Left renal cortex interstitium (tissue), 4 donors: ENCODE data around the gene TSPAN17. TPM values are rescaled to one million over a fixed set of nuclear protein-coding genes. Genes with fewer than 3 reads are reported as not detected.

Experiments used
- DNase-seq, 4 donors: peaks; one replicate each; pipeline ENCODE4 v3.0.0-alpha.2; 2013; ENCODE audit warnings: low read depth in 4 of 4, low spot score in 2 of 4, missing footprints in 1 of 4
- polyA plus RNA-seq, 4 donors: library from polyadenylated mRNA; unstranded; fragments of 120-200 nt; gene quantifications; one replicate each; pipeline ENCODE4 v1.2.1, GENCODE V29; 2013; ENCODE audit not compliant: insufficient read length in 4 of 4

Gene TSPAN17
- polyA plus RNA-seq, 4 donors = 29.2 to 37.8 (median 33.5) TPM

- no peak for DNase-seq
Measured at GRCh38 chr5:176620333-176620981, 26.8 kb upstream of the TSPAN17 start.

- no peak for DNase-seq
Measured at GRCh38 chr5:176621661-176622079, 25.6 kb upstream of the TSPAN17 start.

GRCh38 chr5:176624142-176624541 lies 23.1 kb upstream of the TSPAN17 start:
- DNase-seq = no peak

GRCh38 chr5:176624938-176625337 lies 22.3 kb upstream of the TSPAN17 start:
- no peak for DNase-seq

DNA sequence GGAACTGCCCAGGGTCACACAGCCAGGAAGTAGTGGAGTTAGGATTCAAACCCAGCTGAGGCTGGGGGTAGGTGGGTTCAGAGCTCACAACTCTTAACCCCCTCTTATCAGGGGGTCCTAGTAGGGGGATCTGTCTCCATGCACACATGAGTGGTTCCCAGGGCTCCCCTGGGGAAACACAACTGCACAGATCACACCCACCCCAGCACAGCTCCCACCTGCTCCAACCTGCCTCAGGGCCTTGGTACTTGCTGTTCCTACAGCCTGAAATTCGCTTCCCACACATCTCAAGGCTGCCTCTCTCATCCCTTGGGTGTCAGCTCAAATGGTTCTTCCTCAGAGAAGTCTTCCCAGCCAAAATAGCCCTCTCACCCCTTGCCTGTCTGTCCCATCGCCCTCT lies 21.8 kb upstream of the TSPAN17 start:
- no peak for DNase-seq

GRCh38 chr5:176625966-176626875 lies 21.1 kb upstream of the TSPAN17 start:
- no peak for DNase-seq

DNA sequence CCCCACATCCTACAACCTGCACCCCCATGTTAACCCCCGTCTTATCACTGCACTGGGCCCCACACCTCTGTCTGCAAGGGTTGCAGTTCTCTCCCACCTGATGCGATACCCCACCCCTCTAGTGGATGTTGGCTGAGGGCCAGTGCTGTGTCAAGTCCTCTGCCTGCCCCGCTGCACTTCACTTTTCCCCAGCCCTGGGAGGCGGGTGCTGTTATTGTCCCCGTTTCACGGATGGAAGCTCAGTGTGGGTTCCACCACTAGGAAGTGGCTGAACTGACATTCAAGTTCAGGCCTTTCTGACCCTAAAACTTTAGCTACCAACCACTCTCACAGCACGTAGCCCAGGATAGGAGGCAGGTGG lies 20.4 kb upstream of the TSPAN17 start:
- no peak for DNase-seq

DNA sequence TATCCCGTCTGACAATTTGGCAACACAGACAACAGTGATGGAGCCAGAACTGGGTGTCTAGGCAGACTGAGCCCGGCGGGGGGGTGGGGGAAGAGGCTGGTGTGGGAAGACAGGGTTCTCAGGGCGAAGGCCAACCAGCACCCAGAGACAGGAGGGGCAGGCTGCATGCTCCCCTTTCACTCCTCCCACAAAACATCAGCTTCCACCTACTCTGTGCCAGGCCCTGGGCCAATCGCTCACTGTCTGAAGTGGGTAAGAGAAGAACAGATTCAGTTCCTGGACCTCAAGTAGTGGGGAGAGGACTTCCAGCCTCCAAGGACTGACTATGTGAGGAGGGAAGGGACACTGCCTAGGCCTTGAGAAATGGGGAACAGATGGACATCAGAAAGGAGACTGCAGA lies 19.7 kb upstream of the TSPAN17 start:
- DNase-seq = no peak

DNA sequence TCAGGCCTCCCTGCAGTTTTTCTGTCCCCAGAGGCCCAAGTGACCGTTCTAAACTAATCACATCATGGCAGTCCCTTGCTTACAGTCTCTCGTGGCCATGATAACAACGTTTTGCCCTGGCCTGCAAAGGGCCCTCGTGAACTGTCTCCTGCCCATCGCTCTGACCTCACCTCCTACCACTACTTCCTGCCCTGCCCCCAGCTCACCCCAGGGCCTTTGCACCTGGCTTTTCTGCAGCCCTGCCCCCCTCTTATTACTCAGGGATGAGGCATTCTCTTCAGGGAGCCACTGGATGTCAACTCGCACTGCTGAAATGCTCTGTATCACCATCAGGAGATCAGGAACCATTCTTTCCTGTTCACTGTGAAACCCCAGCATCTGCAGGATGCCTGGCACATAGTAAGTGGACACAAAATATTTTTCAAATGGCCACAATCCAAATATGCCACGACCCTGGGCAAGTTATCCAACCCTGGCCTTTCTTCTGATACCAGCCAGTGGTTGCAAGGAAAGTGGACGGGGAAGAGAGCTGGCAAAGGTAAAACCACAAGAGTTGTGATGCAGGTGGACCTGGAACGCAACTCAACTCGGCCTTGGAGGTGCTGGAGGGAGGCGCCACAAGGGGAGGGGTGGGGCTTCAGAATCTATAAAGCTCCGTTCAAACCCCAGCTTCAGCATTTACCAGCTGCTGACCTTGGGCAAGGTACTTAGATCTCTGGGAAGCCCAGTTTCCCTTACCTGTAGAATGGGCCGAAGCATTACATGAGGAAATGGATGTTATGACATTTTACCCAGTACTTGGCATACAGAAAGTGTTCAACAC lies 18.7 kb upstream of the TSPAN17 start:
- DNase-seq = no peak

GRCh38 chr5:176629317-176629852 lies 17.9 kb upstream of the TSPAN17 start:
- DNase-seq = no peak

- no peak for DNase-seq
Measured at GRCh38 chr5:176629853-176630680, 17.2 kb upstream of the TSPAN17 start, which contains the start of the genes EIF4E1B and SNCB. EIF4E1B (plus strand) TSS chr5:176630675; CDS start chr5:176642788, 12,113 bp downstream. SNCB (minus strand) TSS chr5:176630534; CDS start chr5:176629654, 880 bp downstream.

- no peak for DNase-seq
Measured at GRCh38 chr5:176630681-176631222, 16.5 kb upstream of the TSPAN17 start.

DNA sequence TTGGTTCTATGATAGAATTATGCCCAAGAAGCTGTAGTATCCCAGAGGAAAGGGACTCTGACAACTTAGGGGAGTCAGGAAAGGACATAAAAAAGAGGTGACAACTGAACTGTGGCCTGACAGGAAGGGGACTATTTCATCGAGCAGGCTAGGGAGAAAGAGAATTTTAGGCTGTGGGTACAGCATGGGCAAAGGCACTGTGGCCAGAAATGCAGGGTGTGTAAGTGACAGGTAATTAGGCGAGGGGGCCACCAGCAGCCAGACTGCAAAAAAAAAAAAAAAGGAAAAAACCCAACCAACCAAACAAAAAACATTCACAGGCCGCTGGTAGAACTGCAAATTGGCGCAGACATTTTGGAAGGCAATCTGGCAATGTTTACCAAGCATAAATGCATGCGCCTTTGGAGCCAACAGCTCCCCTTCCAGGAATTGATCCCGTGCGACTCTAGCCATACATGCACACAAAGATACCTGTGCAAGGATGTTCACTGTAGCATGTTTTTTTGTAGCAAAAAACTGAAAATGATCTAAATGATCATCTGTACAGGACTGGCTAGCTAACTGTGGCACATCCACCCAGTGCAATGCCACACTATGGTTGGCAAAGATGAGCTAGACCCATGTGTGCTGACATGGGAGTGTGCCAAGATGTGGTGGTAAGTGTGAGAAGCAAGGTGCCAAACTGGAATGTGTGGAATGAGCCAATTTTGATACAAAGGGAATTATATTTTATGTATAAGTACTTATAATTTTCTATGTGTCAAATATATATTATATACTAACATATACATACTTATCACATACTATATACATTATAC lies 15.7 kb upstream of the TSPAN17 start:
- DNase-seq = no peak

GRCh38 chr5:176632745-176633144 lies 14.5 kb upstream of the TSPAN17 start:
- DNase-seq = no peak

GRCh38 chr5:176633598-176633997 lies 13.7 kb upstream of the TSPAN17 start:
- no peak for DNase-seq

GRCh38 chr5:176636426-176636825 lies 10.9 kb upstream of the TSPAN17 start:
- DNase-seq = no peak

- DNase-seq = no peak
Measured at GRCh38 chr5:176637556-176637955, 9.7 kb upstream of the TSPAN17 start.

DNA sequence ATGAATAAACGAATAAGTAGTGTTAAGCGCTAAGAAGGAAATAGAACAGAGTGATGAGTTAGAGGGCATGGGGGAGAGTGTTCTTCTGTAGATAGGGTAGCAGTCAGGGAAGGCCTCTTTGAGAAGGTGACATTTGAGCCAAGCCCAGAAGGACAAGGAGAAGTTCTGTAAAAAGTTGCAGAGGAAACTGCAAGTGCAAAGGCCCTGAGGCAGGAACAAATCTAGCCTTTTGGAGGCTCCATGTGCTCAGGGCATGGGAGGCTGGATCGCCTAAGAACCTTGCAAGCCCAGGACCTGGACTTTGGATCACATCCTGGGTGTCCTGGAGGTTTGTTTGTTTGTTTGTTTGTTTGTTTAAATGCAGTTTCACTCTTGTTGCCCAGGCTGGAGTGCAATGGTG lies 8.8 kb upstream of the TSPAN17 start:
- DNase-seq = no peak

DNA sequence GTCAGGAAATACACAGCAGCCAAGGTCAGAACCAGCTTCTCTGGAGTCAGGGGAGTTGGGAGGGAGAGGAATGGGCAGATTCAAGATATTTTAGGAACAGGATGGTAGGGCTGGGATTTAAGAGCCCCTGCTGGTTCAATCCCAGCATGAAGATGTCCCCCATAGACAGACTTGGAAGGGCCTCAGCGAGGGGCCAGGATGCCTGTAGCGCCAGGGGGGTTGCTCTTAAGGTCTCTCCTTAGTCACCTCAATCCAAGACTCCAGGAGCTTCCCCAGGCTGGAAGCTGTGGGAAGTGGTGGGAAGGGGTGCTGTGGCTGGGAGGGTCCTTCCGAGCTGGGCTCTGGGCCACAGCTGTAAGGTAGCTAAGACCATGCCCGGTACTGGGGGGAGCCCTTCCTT lies 8.1 kb upstream of the TSPAN17 start:
- no peak for DNase-seq
